B cell (primary cell): ENCODE data around the gene PDGFA.

ENCODE experiments used
- CTCF ChIP-seq: fragments of 200-600 bp; IDR thresholded peaks from one replicate; pipeline ENCODE4 v1.8.0; 2022; ENCODE audit warnings: antibody characterized with exemption, mild to moderate bottlenecking
- EZH2 ChIP-seq: IDR thresholded peaks from 2 replicates; pipeline ENCODE4 v1.6.1; 2012; ENCODE audit warnings: borderline replicate concordance, low read depth, mild to moderate bottlenecking, moderate library complexity, low read length; ENCODE audit not compliant: insufficient read depth, poor library complexity, severe bottlenecking

- TF ChIP-seq CTCF (no peak), EZH2 (no peak)
These were observed 57.2 kb downstream of the PDGFA start for GRCh38 chr7:462173-463103.
